MCF 10A (cell line): Measurements from ENCODE around the gene MRPS22. TPM values are rescaled to one million over a fixed set of nuclear protein-coding genes. Genes with fewer than 3 reads are reported as not detected.
A peak's percentile ranks its signal among the peaks of the same experiment; 100 is the strongest.
"Not testable (repeated sequence)": the region's sequence is repeated elsewhere in the genome, so short reads cannot be mapped to it uniquely, and the experiment has no call there.

Source experiments
- BruUV-seq: library from RNA; stranded (reverse); fragments of 400-500 nt; replicated peaks from 2 replicates; lab custom pipeline; 2021; lab: Mats Ljungman, UMichigan
- CTCF ChIA-PET: fragments of 300-600 bp; sonication (Branson Sonifier 250); formaldehyde crosslinking; extraction: SDS; loops from one replicate; lab custom pipeline; 2021; ENCODE audit warnings: antibody characterized with exemption, inconsistent platforms; lab: Yijun Ruan, JAX
- POLR2A ChIA-PET: fragments of 300-600, 350-650 bp; sonication (Branson Sonifier 250); formaldehyde crosslinking; extraction: SDS; loops from one replicate; lab custom pipeline; 2020; ENCODE audit warnings: antibody characterized with exemption, inconsistent platforms; lab: Yijun Ruan, JAX
- DNase-seq: peaks from one replicate; pipeline ENCODE4 v3.0.0-alpha.2; 2018; ENCODE audit not compliant: unreplicated experiment
- H3K27ac Mint-ChIP-seq: one replicate; pipeline ENCODE4 v1.8.0; 2022; ENCODE audit warnings: mild to moderate bottlenecking, low read depth, mixed read lengths; ENCODE audit not compliant: unreplicated experiment
- H3K27me3 Mint-ChIP-seq: one replicate; pipeline ENCODE4 v1.8.0; 2022; ENCODE audit warnings: mixed read lengths; ENCODE audit not compliant: insufficient read depth, unreplicated experiment
- H3K36me3 Mint-ChIP-seq: one replicate; pipeline ENCODE4 v1.8.0; 2022; ENCODE audit warnings: mild to moderate bottlenecking, moderate library complexity, mixed read lengths; ENCODE audit not compliant: insufficient read depth, unreplicated experiment
- H3K4me1 Mint-ChIP-seq: one replicate; pipeline ENCODE4 v1.8.0; 2022; ENCODE audit warnings: mixed read lengths; ENCODE audit not compliant: insufficient read depth, unreplicated experiment
- H3K4me3 Mint-ChIP-seq: one replicate; pipeline ENCODE4 v1.8.0; 2022; ENCODE audit warnings: mild to moderate bottlenecking, moderate library complexity, mixed read lengths; ENCODE audit not compliant: unreplicated experiment
- H3K9me3 Mint-ChIP-seq: one replicate; pipeline ENCODE4 v1.8.0; 2022; ENCODE audit warnings: mixed read lengths; ENCODE audit not compliant: unreplicated experiment
- intact Hi-C: fragments of 100-400 bp; cut with micrococcal nuclease; formaldehyde crosslinking; loops from 2 replicates; pipeline ENCODE4 v1.14.1; 2022
- total RNA-seq: library from RNA; stranded (reverse); gene quantifications from 2 replicates; pipeline ENCODE4 v1.2.3, GENCODE V29; 2022
- TF ChIP-seq, protein P1 (sequence below): fragments of 200-600 bp; IDR thresholded peaks from one replicate; pipeline ENCODE4 v1.8.0; 2022; ENCODE audit warnings: antibody characterized with exemption, mild to moderate bottlenecking; ENCODE audit not compliant: unreplicated experiment

The MRPS22 gene
- total RNA-seq, 1 experiment from 2014 or later = 65.0 TPM

DNA sequence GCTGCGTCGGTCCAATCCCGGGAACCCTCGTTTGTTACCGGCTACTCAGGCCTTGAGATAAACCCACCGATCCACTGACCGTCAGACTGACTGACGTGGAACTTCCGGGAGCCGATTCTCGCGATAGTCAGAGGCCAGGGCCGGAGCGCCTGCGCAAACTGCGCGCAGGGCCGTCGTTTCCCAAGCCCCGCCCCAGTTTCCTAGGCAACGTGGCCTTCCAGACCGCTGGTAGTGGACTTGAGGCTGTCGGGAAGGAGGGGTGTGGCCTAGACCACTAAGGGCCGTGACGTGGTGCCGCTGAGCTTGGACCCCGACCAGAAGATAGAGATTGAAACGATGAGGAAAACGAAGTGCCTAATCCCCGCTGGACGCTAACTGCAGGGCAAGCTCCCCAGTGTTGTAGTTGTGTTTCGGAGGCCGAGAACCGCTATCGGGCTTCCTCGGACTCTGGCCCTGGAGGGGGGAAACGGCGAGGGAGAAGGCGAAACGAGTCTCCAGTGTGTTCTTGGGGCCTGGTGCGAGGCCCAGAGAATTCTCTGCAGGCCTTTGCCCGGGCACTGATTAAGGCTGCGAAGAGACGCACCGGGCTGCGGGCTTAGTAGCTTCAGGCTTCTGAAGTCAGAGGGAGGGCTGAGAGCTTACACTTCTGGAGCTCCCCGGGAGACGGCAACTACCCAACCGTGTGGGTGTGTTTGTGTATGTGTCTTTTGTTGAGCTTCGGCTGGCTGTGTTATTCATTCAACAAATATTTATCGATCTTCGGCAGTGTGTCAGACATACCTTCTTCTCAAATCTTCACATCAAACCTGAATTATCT, 45.9 kb downstream of the MRPS22 start, which contains the start of gene COPB2:
Gene COPB2, minus strand, starts transcription at position 96 of the 817 bp plus-strand sequence. CDS start 97 bp downstream, outside the sequence.
- Mint-ChIP-seq H3K27me3 (no peaks in the 10 kb centered on the region), H3K36me3 (peaks cover 20% of the 10 kb centered on the region), H3K9me3 (no peaks in the 10 kb centered on the region), H3K4me1 (peaks cover 20% of the 10 kb centered on the region), H3K4me3 (peak within 1 kb of the TSS; percentile 78), H3K27ac (peak within 1 kb of the TSS; percentile 97)
- BruUV-seq = no TSS peak
- intact Hi-C loops = no loop called here
- TF ChIP-seq, protein P1, sequence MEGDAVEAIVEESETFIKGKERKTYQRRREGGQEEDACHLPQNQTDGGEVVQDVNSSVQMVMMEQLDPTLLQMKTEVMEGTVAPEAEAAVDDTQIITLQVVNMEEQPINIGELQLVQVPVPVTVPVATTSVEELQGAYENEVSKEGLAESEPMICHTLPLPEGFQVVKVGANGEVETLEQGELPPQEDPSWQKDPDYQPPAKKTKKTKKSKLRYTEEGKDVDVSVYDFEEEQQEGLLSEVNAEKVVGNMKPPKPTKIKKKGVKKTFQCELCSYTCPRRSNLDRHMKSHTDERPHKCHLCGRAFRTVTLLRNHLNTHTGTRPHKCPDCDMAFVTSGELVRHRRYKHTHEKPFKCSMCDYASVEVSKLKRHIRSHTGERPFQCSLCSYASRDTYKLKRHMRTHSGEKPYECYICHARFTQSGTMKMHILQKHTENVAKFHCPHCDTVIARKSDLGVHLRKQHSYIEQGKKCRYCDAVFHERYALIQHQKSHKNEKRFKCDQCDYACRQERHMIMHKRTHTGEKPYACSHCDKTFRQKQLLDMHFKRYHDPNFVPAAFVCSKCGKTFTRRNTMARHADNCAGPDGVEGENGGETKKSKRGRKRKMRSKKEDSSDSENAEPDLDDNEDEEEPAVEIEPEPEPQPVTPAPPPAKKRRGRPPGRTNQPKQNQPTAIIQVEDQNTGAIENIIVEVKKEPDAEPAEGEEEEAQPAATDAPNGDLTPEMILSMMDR = no peak
- POLR2A ChIA-PET = interaction anchor here (0.6 to 2.8 kb wide), 28 partner anchors 8 to 1552 kb away, joined by 3 to 35 read pairs (median 4); partner anchors contain the start of genes MRPS22 and SLC25A36
- peak; percentile 99 for DNase-seq
- CTCF ChIA-PET = interaction anchor here (0.6 to 1.4 kb wide), 7 partner anchors 10 to 1303 kb away, joined by 3 to 8 read pairs (median 4); no protein-coding TSS in a partner anchor

DNA sequence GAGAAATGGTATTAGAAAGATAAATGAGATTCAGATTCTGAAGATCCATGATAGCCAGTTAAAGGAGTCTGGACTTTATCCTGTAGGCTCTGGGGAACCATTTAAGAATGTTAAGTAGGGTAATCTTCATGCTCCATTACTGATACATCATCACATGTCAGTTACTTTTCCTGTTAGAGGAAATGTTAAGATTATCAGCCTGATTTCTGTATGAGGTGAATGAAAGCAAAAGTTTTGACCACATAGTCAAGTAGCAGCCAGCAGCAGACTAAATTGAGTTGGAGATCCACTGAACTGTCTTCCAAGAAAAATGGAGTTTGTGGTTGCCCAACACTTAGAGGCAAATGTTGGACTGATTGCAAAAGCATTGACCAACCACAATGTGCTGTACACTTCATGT, 50.3 kb downstream of the MRPS22 start:
- intact Hi-C loops = no loop called here
- ChIA-PET POLR2A (interaction anchor here (1.2 kb wide), 1 partner anchor 50 kb away, joined by 3 read pairs; the partner anchor contains the start of gene MRPS22), CTCF (no interaction called here)
- no peak for DNase-seq
- Mint-ChIP-seq H3K9me3 (no peaks in the 10 kb centered on the region), H3K27me3 (no peaks in the 10 kb centered on the region), H3K4me3 (no peak overlapping the region), H3K36me3 (peaks cover 11% of the 10 kb centered on the region), H3K27ac (no peak overlapping the region), H3K4me1 (peaks cover 5% of the 10 kb centered on the region)
- no TSS peak for BruUV-seq
- TF ChIP-seq, protein P1 = no peak

DNA sequence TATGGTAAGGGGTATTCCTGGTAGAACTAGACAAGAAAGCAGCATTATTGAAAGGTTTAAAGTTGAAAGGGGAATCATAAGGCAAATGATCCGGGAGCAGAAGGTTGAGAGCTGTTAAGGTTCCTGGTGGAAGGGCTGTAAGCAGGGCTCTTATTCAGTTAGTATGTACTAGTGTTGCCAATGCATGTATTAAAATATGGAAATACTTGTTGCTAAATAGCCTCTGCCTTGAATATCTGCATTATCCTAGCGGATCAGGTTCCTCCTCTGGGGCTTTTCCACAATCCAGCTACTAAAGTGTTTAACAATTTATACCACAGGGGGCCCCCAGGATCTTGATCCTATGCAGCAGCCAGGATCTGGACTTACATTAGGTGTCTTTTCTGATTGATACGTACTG, 52.9 kb downstream of the MRPS22 start:
- CTCF ChIA-PET = no interaction called here
- POLR2A ChIA-PET = interaction anchor here (1.1 kb wide), 1 partner anchor 16 kb away, joined by 3 read pairs; no protein-coding TSS in a partner anchor
- intact Hi-C loops = no loop called here
- Mint-ChIP-seq H3K4me1 (peaks cover 5% of the 10 kb centered on the region), H3K4me3 (no peak overlapping the region), H3K27ac (no peak overlapping the region), H3K9me3 (no peaks in the 10 kb centered on the region), H3K27me3 (no peaks in the 10 kb centered on the region), H3K36me3 (peaks cover 6% of the 10 kb centered on the region)
- TF ChIP-seq, protein P1 = no peak
- no TSS peak for BruUV-seq
- DNase-seq = no peak

DNA sequence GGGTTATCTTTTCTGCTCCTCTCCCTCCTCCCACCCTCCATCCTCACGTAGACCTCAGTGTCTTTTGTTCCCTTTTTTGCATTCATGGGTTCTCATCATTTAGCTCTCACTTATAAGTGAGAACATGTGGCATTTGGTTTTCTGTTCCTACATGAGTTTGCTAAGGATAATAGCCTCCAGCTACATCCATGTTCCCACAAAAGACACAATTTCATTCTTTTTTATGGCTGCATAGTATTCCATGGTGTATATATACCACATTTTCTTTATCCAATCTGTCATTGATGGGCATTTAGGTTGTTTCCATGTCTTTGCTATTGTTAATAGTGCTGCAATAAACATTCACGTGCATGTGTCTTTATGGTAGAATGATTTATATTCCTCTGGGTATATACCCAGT, 57.3 kb downstream of the MRPS22 start:
- CTCF ChIA-PET, BruUV-seq, intact Hi-C loops, H3K4me3 Mint-ChIP-seq, H3K4me1 Mint-ChIP-seq, H3K27me3 Mint-ChIP-seq, H3K27ac Mint-ChIP-seq, DNase-seq: not testable (repeated sequence)
- POLR2A ChIA-PET = interaction anchor here (0.7 to 2.0 kb wide), 2 partner anchors 11 to 1831 kb away, joined by 3 to 10 read pairs; no protein-coding TSS in a partner anchor
- H3K9me3 Mint-ChIP-seq = peaks cover 18% of the 10 kb centered on the region
- H3K36me3 Mint-ChIP-seq = peaks cover 12% of the 10 kb centered on the region

Other genes starting within 250 kb of the MRPS22 start
- 152 and 190 TPM in 2 replicates for gene COPB2, start 45.6 kb downstream of the MRPS22 start, total RNA-seq
- gene RBP2, start 132.5 kb downstream of the MRPS22 start, total RNA-seq = not detected in 2 replicates
- not detected in 2 replicates for gene RBP1, start 195.7 kb downstream of the MRPS22 start, total RNA-seq